ENCODE data around the gene MKRN2OS.

MKRN2OS gene

GRCh38 chr3:12512534-12513118, 32.7 kb downstream of the MKRN2OS start:
- DNase-seq: no peak

DNA sequence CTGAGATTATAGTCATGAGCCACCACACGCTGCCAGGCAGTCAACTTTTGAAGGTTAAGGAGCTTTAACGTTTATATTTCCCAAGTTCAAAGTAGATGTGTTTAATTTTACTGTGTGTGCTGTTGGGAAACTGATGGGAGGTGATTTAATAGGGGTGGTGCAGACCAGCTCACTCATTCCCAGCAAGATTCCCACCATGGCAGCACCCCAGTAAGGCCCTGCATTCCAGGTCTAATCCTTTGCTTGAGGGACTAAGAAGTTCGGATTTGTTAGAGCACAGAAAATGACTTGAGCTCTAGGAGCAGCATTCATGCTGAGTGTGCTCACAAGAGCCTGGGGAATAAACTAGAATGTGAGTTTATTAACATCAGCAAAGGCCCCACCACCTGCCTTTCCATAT, 35.8 kb downstream of the MKRN2OS start:
- no peak for DNase-seq

DNA sequence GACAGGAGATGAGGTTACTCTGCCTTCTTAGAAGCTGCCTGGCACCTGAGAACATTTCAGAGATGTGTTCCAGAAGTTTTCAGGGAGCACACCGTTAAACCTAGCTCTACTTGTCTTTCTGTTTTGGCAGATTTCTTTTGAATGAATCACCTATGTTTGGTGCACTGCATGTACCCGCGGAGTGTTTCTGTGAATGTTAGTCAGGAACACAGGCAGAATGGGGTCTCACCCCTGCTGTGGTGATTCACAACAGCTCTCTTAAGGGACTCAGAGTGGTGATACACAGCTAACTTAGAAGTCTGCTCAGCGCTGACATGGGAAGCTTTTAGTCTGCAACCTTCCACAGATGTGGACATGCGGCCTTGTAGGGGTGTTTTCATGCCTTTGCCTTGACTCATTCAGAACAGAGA, 37.0 kb downstream of the MKRN2OS start:
- no peak for DNase-seq

DNA sequence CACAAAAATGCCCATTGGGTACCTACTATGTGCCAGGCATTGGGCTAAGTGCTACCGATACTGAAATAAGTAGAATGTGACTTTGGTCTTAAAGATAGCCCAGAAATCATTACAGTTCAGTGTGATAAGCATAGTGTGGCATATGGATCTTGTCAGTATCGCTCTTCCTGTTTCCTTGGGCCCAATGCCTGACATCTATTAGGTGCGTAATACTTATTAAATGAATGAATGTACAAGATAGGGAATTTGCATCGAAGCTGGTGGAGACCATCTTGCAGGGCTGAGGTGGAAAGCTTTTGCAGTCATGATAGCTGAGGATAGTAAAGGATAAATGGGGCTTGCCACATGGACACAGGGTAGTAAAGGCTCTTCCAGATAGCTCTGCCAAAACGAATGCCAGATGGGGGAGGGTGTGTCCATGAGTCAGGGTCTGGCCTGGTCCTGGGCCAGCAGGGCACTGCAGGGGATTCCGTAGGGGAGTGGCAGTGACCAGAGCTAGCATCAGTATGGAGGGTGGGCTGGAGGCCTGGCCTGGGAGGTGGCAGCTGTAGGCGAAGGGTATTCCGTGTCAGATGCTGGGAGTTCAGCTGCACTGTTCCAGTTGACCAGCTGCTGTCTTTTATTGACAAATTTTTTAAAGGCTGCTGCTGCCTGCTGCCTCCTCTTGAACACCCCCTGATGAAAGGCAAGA, 37.6 kb downstream of the MKRN2OS start:
- peak; percentile 77 for DNase-seq

- DNase-seq: no peak
Observed at GRCh38 chr3:12506201-12506709, 39.0 kb downstream of the MKRN2OS start.

DNA sequence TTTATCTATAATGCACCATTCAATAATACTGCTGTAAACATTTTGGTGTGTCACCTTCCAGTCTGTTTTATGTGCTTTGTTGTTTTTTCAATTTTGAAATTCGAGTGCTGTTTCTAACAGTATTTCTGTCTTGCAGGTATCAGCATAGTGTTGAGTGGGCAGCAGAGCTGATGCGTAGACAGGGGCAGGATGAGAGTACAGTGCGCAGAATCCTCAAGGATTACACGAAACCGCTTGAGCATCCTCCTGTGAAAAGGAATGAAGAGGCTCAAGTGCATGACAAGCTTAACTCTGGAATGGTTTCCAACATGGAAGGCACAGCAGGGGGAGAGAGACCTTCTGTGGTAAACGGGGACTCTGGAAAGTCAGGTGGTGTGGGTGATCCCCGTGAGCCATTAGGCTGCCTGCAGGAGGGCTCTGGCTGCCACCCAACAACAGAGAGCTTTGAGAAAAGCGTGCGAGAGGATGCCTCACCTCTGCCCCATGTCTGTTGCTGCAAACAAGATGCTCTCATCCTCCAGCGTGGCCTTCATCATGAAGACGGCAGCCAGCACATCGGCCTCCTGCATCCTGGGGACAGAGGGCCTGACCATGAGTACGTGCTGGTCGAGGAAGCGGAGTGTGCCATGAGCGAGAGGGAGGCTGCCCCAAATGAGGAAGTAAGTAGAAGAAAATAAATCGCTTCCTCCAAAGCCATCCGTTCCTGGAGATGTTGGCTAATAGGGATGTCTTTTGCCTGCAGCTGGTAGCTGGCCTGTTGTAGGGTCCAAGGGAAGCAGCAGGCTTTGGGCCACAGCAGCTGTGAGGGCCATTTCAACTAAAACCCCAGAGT, 42.0 kb downstream of the MKRN2OS start:
- no peak for DNase-seq

DNA sequence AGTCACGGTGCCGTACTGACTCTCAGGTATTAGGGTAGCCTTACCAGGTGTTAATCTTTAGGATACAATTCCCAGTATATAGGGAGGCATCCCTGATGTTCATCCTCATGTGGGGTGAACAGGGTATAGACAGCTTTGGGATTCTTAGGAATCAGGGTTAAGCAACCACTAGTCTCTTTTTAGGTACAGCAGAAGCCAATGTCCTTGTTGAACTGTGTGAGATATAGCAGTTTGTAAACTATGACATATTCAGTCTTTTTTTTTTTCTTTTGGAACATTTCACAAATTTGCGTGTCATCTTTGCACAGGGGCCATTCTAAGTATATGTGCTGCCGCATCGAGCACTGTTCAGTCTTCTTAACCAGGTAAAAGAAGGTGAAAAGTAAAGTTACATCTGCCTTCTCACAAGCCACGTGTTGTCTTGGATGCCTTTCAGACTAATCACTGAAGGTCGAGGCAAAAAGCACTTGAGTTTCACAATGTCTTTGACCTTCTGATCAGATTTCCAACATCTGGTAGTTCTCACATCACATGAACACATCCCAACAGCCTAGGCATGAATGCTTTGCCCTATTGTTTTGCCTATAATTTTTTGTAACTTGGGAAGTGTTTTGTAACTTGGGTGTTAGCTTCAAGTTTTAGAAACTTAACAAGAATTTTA, 43.8 kb downstream of the MKRN2OS start:
- peak; percentile 57 for DNase-seq

- no peak for DNase-seq
Observed at GRCh38 chr3:12499474-12499873, 45.8 kb downstream of the MKRN2OS start.

DNA sequence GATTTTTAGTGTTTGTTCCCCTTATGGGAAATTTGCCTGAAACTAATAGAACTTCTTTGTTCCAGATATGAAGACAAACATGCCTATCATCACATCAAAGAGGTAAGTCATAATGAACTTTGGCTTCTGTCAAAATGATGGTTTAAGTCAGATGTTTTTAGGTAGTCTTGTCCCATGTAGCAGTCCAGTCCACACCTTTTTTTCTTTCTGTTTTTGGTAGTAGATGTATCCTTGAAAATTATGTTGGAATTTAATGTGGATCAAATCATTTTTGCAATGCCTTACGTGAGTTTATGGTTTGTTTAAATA, 48.9 kb downstream of the MKRN2OS start:
- DNase-seq: no peak

DNA sequence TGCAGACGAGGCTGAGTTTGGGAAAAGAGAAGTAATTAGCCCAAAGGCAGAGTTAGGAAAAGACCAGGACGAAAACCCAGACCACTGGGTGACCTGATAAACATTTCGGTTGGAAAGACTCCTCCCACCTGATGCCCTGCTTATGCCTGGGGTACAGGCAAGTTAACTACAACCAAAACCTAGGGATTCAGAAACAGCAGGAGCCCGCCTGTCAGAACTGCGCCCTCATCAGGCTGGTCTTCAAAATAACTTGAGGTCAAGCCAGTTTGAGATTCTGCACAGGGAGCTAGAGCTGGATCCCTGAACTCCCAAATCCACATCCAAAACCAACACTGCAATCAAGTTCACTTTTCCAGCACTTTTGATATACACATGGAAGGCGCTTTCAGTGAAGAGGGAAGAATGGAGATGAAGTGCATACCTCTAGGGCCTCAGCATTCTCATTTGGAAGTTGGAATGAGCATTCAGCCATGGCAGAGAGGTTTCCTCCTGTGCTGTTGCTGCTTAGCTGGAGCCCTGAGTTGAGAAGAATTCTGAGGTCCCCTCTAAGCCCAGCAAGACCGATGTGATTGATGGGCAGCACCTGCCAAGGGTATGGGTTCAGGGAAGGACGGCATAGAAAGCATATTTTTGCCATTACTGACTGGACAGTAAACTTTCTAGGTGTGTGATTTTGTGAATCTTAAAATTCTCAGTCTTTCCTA, 49.4 kb downstream of the MKRN2OS start:
- no peak for DNase-seq

GRCh38 chr3:12490547-12490946, 54.8 kb downstream of the MKRN2OS start:
- no peak for DNase-seq

- peak; percentile 39 for DNase-seq
Observed at GRCh38 chr3:12489832-12490231, 55.5 kb downstream of the MKRN2OS start.

Data from NCI-H2171 treated with DMSO at 0.1 percent for 48 hours (cell line).